CD4-positive, alpha-beta T cell (primary cell): ENCODE data around the gene MARCHF9. TPM values are rescaled to one million over a fixed set of nuclear protein-coding genes. Genes with fewer than 3 reads are reported as not detected.
A peak's percentile ranks its signal among the peaks of the same experiment; 100 is the strongest.

Source experiments
- ATAC-seq: fragments of 200-7000 bp; cut with Tn5 transposase; one replicate; pipeline ENCODE4 v1.10.0; 2022; ENCODE audit warnings: mild to moderate bottlenecking; ENCODE audit not compliant: poor library complexity
- CTCF ChIA-PET: fragments of 350-600 bp; sonication (Branson Sonifier 250); formaldehyde crosslinking; loops from one replicate; lab custom pipeline; 2021; ENCODE audit warnings: antibody characterized with exemption, inconsistent platforms; lab: Charles Lee
- POLR2A ChIA-PET: fragments of 350-600 bp; sonication (Branson Sonifier 250); formaldehyde crosslinking; loops from one replicate; lab custom pipeline; 2021; ENCODE audit warnings: antibody characterized with exemption, inconsistent platforms; lab: Charles Lee
- DNase-seq, 14 experiments: peaks; one replicate each; pipeline ENCODE4 v3.0.0-alpha.2; 2013 to 2020; ENCODE audit warnings: mixed read lengths in 2 of 14
- H3K27ac ChIP-seq, 2 donors: one replicate each; pipeline versions ENCODE4 v1.5.1 to v1.7.0; 2013; ENCODE audit warnings: low read length in 2 of 2, low read depth in 1 of 2, mild to moderate bottlenecking in 1 of 2
- H3K27me3 ChIP-seq, 2 experiments: 1 replicate in 1 of 2; 2 replicates in 1 of 2; pipeline versions ENCODE4 v1.6.1 to v1.7.0; 2013; ENCODE audit warnings: low read length in 2 of 2, control low read depth in 1 of 2, mild to moderate bottlenecking in 1 of 2, moderate library complexity in 1 of 2; ENCODE audit not compliant: insufficient read depth in 2 of 2, control insufficient read depth in 1 of 2
- H3K36me3 ChIP-seq: one replicate; pipeline ENCODE4 v1.6.1; 2013; ENCODE audit warnings: low read length, control low read depth; ENCODE audit not compliant: insufficient read depth
- H3K4me1 ChIP-seq: one replicate; pipeline ENCODE4 v1.6.1; 2013; ENCODE audit warnings: low read length, control low read depth; ENCODE audit not compliant: insufficient read depth
- H3K4me3 ChIP-seq: one replicate; pipeline ENCODE4 v1.5.1; 2013; ENCODE audit warnings: mild to moderate bottlenecking, low read length, moderate library complexity
- H3K9me3 ChIP-seq, 2 experiments: 1 replicate in 1 of 2; 2 replicates in 1 of 2; pipeline versions ENCODE4 v1.6.1 to v1.7.0; 2013; ENCODE audit warnings: low read length in 2 of 2, mild to moderate bottlenecking in 2 of 2, control low read depth in 1 of 2, moderate library complexity in 1 of 2; ENCODE audit not compliant: control insufficient read depth in 1 of 2, insufficient read depth in 1 of 2
- H3K27ac Mint-ChIP-seq: one replicate; pipeline ENCODE4 v1.8.0; 2020; ENCODE audit warnings: mixed read lengths
- H3K27me3 Mint-ChIP-seq: one replicate; pipeline ENCODE4 v1.8.0; 2021; ENCODE audit warnings: mixed read lengths
- H3K36me3 Mint-ChIP-seq: one replicate; pipeline ENCODE4 v1.8.0; 2021; ENCODE audit warnings: low read depth, mixed read lengths
- H3K4me1 Mint-ChIP-seq: one replicate; pipeline ENCODE4 v1.8.0; 2021; ENCODE audit warnings: low read depth, mixed read lengths
- H3K4me3 Mint-ChIP-seq: one replicate; pipeline ENCODE4 v1.8.0; 2020; ENCODE audit warnings: mild to moderate bottlenecking, mixed read lengths
- H3K9me3 Mint-ChIP-seq: one replicate; pipeline ENCODE4 v1.8.0; 2020; ENCODE audit warnings: mixed read lengths
- CTCF ChIP-seq: fragments of 200-600 bp; IDR thresholded peaks from one replicate; pipeline ENCODE4 v1.8.0; 2022; ENCODE audit warnings: antibody characterized with exemption, mild to moderate bottlenecking
- intact Hi-C, 2 experiments: fragments of 100-400 bp; cut with DNase I in 1 of 2; cut with micrococcal nuclease in 1 of 2; formaldehyde crosslinking; loops; one replicate each; pipeline versions ENCODE4 v1.15.1 to v1.9.0; 2023 to 2025; cut with DNase I, micrococcal nuclease
- total RNA-seq, 174 experiments: library from RNA in 2 of 174; stranded (reverse) in 2 of 174; gene quantifications; one replicate each; pipeline ENCODE4 v1.2.3 and lab custom pipeline; 2021 to 2026

MARCHF9 gene
- total RNA-seq, 2 experiments from 2014 or later: 39.9 to 40.8 TPM

GRCh38 chr12:57744777-57745484 is 10.0 kb upstream of the MARCHF9 start, which contains the start of gene TSPAN31:
TSPAN31 (plus strand) TSS chr12:57745039; CDS start chr12:57745155, 116 bp downstream.
- peak within 1 kb of the TSS; percentile 94 for H3K27ac Mint-ChIP-seq
- Histone ChIP-seq H3K4me1 (peaks cover 54% of the 10 kb centered on the region), H3K27ac (peak within 1 kb of the TSS; percentile 84 to 96), H3K9me3 (no peaks in the 10 kb centered on the region), H3K4me3 (peak within 1 kb of the TSS; percentile 83), H3K36me3 (peaks cover 36% of the 10 kb centered on the region), H3K27me3 (no peaks in the 10 kb centered on the region)
- H3K36me3 Mint-ChIP-seq: peaks cover 53% of the 10 kb centered on the region
- H3K27me3 Mint-ChIP-seq: no peaks in the 10 kb centered on the region
- intact Hi-C loops: loop anchor here in 1 of 2 experiments (5.0 kb wide), 2 partner anchors 53 to 118 kb away; partner anchors contain the start of gene OS9
- CTCF ChIA-PET: interaction anchor here (0.8 to 2.5 kb wide), 3 partner anchors 12 to 52 kb away, joined by 3 to 15 read pairs (median 6); no protein-coding TSS in a partner anchor
- POLR2A ChIA-PET: interaction anchor here (0.7 to 2.5 kb wide), 14 partner anchors 10 to 224 kb away, joined by 3 to 28 read pairs (median 4); partner anchors contain the start of genes ATP23, CTDSP2, DCTN2 and DDIT3
- H3K9me3 Mint-ChIP-seq: no peaks in the 10 kb centered on the region
- peak within 1 kb of the TSS; percentile 94 for H3K4me3 Mint-ChIP-seq
- DNase-seq (peak; percentile 82 to 98 (median 92)), ATAC-seq (peak; percentile 80)
- TF ChIP-seq CTCF: no peak
- peaks cover 61% of the 10 kb centered on the region for H3K4me1 Mint-ChIP-seq

- no peak for DNase-seq
Observed at GRCh38 chr12:57745485-57745881, 9.4 kb upstream of the MARCHF9 start.

More at GRCh38 chr12:57745485-57745881, 9.4 kb upstream of the MARCHF9 start:
- H3K36me3 ChIP-seq: peaks cover 36% of the 10 kb centered on the region
- H3K4me3 ChIP-seq: peak overlapping the region; percentile 83
- H3K9me3 ChIP-seq: no peaks in the 10 kb centered on the region
- H3K4me3 Mint-ChIP-seq: peak overlapping the region; percentile 94
- peaks cover 49% of the 10 kb centered on the region for H3K4me1 ChIP-seq
- ChIA-PET CTCF (interaction anchor here (0.8 to 2.5 kb wide), 3 partner anchors 11 to 52 kb away, joined by 3 to 15 read pairs (median 6); no protein-coding TSS in a partner anchor), POLR2A (interaction anchor here (0.7 to 2.5 kb wide), 12 partner anchors 10 to 225 kb away, joined by 3 to 28 read pairs (median 4); partner anchors contain the start of genes ATP23, CTDSP2, DDIT3 and MARCHF9)
- H3K27me3 ChIP-seq: no peaks in the 10 kb centered on the region
- intact Hi-C loops: no loop called here
- peak overlapping the region; percentile 94 for H3K27ac Mint-ChIP-seq
- TF ChIP-seq CTCF: no peak
- H3K27me3 Mint-ChIP-seq: no peaks in the 10 kb centered on the region
- H3K4me1 Mint-ChIP-seq: peaks cover 60% of the 10 kb centered on the region
- H3K9me3 Mint-ChIP-seq: no peaks in the 10 kb centered on the region
- peaks cover 58% of the 10 kb centered on the region for H3K36me3 Mint-ChIP-seq
- H3K27ac ChIP-seq: peak overlapping the region; percentile 84 to 96
- no peak for ATAC-seq
